Endometrial microvascular endothelial cells (primary cell): ENCODE results near the gene IFNL2. TPM values are rescaled to one million over a fixed set of nuclear protein-coding genes. Genes with fewer than 3 reads are reported as not detected.
"Not testable (repeated sequence)": the region's sequence is repeated elsewhere in the genome, so short reads cannot be mapped to it uniquely, and the experiment has no call there.

Experiments used
- in situ Hi-C: cut with HindIII; loops from 2 replicates; pipeline ENCODE4 v1.10.0; 2017; ENCODE audit warnings: low sequenced_read_pairs, low pct_unique_long_range_greater_than_20kb; ENCODE audit errors: inconsistent ontology term
- total RNA-seq: library from RNA; depleted of rRNA; stranded (reverse); fragments of >200 nt; gene quantifications from one replicate; pipeline ENCODE4 v1.2.3, GENCODE V29; 2015; ENCODE audit errors: inconsistent ontology term

IFNL2 gene
- total RNA-seq, 1 donor from 2014 or later = not detected

- in situ Hi-C loops = no loop called here
Observed at GRCh38 chr19:39251081-39251480, 17.1 kb upstream of the IFNL2 start.

DNA sequence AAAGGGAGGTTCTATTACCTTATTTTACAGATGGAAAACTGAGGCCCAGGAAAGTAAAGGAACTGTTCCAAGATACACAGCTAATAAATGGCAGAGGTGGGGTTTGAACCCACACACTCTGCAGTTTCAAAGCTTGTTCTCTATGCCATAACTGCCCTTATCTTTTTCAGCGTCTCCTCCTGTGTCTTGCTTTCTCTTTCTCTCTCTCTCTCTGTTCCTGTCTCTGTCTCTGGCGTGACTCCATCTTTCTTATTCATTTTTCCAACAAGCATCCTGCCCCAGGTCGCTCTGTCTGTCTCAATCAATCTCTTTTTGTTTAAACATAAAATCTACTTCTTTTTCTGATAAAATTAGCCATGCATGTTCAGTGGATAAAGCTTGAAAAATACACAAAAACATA is 16.4 kb upstream of the IFNL2 start:
- in situ Hi-C loops = no loop called here

- in situ Hi-C loops = no loop called here
Observed at GRCh38 chr19:39252458-39252857, 15.7 kb upstream of the IFNL2 start.

GRCh38 chr19:39253374-39254149 is 14.6 kb upstream of the IFNL2 start:
- in situ Hi-C loops = no loop called here

GRCh38 chr19:39254531-39255345 is 13.5 kb upstream of the IFNL2 start:
- in situ Hi-C loops = no loop called here

- in situ Hi-C loops = no loop called here
Observed at GRCh38 chr19:39257227-39257626, 11.0 kb upstream of the IFNL2 start.

- in situ Hi-C loops = no loop called here
Observed at GRCh38 chr19:39261704-39262103, 6.5 kb upstream of the IFNL2 start.

GRCh38 chr19:39262496-39262895 is 5.7 kb upstream of the IFNL2 start:
- in situ Hi-C loops = no loop called here

DNA sequence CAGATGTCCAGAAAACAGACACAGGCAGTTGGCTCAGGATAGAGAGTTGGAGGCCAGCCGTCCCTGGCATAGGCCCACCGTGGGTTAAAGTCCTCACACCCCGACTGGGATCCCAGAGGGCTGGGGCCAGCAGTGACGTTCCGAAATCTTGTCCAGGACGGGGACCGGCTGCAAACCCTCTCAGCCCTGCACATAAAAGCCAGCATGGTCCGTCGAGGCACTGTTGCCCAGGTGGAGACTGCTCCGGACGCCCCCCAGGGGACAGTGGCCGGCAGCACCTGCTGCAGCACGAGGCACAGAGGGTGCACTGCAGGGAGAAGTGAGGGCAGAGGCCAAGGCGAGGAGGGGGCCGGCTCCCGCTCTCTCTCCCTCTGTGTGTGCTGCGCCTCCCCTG is 4.3 kb upstream of the IFNL2 start:
- in situ Hi-C loops = no loop called here

DNA sequence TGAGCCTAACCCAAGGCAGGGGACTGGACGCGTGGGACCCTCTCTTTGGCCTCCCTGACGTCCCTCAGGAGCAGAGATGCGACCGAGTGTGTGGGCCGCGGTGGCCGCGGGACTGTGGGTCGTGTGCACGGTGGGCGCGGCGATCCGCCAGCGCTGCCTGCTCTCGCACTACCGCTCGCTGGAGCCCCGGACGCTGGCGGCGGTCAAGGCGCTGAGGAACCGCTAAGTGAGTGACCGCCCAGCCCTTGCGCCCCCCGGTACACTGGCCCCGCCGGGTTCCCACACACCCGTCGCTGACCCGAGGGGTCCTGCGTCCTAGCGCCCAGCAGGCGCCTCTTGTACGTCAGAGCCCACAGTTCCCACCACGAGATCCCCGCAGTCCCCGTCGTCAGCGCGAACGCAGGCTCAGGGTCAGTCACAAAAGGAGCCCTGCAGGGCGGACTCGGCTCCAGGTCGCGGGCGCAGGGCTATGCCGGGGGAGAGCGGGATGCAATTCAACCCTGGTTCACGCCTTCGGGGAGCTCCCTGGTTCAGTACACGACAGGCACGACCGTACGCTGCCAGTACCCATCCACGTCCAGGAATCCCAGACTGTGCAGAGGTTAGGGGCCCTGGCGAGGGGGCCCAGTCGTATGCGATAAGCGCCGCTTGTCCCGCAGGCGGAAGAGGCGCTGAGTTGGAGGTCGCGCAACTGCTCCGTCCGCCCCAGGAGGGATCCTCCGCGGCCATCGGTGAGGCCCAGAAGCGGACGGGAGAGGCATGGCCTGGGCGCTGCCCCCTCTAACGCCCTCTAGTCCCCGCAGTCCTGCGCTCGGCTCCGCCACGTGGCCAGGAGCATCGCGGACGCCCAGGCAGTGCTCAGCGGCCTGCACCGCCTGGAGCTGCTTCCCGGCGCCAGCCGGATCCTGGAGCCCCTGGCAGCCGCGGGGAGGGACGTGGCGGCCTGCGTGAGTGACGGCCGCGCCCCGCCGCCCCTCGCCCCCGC is 3.6 kb upstream of the IFNL2 start:
- in situ Hi-C loops = no loop called here

- in situ Hi-C loops = no loop called here
Observed at GRCh38 chr19:39265321-39265916, 2.8 kb upstream of the IFNL2 start.

- in situ Hi-C loops = not testable (repeated sequence)
Observed at GRCh38 chr19:39268531-39269223, 481 bp downstream of the IFNL2 start.

- in situ Hi-C loops = not testable (repeated sequence)
Observed at GRCh38 chr19:39269369-39269768, 1.2 kb downstream of the IFNL2 start.

DNA sequence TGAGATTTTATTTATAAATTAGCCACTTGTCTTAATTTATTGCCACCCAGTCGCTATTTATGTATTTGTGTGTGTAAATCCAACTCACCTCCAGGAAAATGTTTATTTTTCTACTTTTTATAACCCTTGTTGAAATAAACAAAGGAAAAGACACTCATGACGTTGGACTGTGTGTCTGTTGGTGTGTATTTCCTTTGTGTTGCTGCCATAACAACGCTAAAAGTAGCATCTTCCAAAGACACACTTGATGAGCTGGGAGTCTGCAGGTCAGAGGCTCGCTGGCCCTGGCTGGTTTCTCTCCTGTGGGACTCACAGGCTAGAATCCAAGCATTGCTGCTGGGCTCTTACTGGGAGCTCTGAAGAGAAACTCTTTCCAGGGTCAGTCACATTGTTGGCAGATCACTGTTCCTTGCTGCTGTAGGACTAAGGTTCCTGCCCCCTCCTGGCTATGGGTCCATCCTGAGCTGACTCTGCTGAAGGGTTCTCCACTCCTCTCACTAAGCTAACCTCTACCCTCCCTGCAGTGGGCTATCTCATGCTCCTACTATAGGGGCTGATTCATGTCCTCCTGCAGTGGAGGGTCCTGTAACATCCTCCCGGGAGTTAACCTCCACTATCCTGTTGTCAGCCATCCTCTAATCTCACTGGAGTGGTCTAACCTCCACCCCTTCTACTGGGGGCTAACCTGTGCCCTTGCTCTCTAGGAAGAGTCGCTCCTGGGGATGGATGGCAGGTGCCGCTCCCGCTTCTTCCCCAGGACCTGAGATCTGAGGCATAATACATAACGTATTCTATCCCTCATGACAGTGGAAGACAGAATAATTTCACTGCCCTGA is 2.1 kb downstream of the IFNL2 start:
- in situ Hi-C loops = no loop called here

GRCh38 chr19:39273859-39274258 is 5.7 kb downstream of the IFNL2 start:
- in situ Hi-C loops = not testable (repeated sequence)

GRCh38 chr19:39275578-39275977 is 7.4 kb downstream of the IFNL2 start:
- in situ Hi-C loops = no loop called here

DNA sequence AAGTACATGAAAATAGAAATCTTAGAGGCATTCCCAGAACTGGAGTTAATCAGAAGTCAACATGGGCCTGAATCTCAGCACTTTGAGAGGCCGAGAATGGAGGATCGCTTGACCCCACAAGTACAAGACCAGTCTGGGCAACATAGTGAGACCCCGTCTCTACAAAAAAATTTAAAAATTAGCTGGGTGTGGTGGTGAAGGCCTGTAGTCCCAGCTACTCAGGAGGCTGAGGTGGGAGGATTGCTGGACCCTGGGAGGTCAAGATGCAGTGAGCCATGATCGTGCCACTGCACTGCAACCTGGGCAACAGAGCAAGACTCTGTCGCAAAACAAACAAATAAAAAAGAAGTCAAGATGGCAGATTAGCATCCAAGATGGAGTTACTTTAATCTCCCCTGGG is 8.5 kb downstream of the IFNL2 start:
- in situ Hi-C loops = no loop called here
